Kidney (tissue), 14 donors: Measurements from ENCODE around the gene DRC3. TPM values are rescaled to one million over a fixed set of nuclear protein-coding genes. Genes with fewer than 3 reads are reported as not detected.
A peak's percentile ranks its signal among the peaks of the same experiment; 100 is the strongest.

Source experiments
- DNase-seq, 5 donors: peaks; one replicate each; pipeline ENCODE4 v3.0.0-alpha.2; 2013 to 2020
- FAIRE-seq: peaks from 2 replicates; lab custom pipeline; 2012; peaks lifted over from hg19 to GRCh38; lab: Jason Lieb, UNC
- H3K27ac ChIP-seq, 2 donors: one replicate each; pipeline ENCODE4 v1.7.0; 2013; ENCODE audit warnings: low read depth in 2 of 2, low read length in 2 of 2, inconsistent platforms in 1 of 2
- H3K27me3 ChIP-seq: one replicate; pipeline ENCODE4 v1.7.1; 2013; ENCODE audit warnings: low read length, inconsistent platforms; ENCODE audit not compliant: control insufficient read depth, insufficient read depth
- H3K36me3 ChIP-seq, 3 donors: one replicate each; pipeline versions ENCODE4 v1.7.0 to v1.7.1; 2013; ENCODE audit warnings: low read length in 3 of 3, control low read depth in 1 of 3, inconsistent platforms in 1 of 3; ENCODE audit not compliant: insufficient read depth in 3 of 3, control insufficient read depth in 2 of 3
- H3K4me1 ChIP-seq, 3 donors: one replicate each; pipeline versions ENCODE4 v1.7.0 to v1.7.1; 2013; ENCODE audit warnings: low read length in 3 of 3, inconsistent platforms in 1 of 3, low read depth in 1 of 3; ENCODE audit not compliant: control insufficient read depth in 2 of 3, insufficient read depth in 2 of 3
- H3K4me3 ChIP-seq, 3 donors: one replicate each; pipeline versions ENCODE4 v1.7.0 to v1.8.1; 2013; ENCODE audit warnings: low read length in 3 of 3, control low read depth in 1 of 3, inconsistent platforms in 1 of 3
- H3K9ac ChIP-seq, 3 donors: one replicate each; pipeline versions ENCODE4 v1.7.0 to v1.7.1; 2013; ENCODE audit warnings: low read length in 3 of 3, control low read depth in 1 of 3, inconsistent platforms in 1 of 3
- H3K9me3 ChIP-seq, 3 donors: one replicate each; pipeline versions ENCODE4 v1.7.0 to v1.7.1; 2013; ENCODE audit warnings: low read length in 3 of 3, control low read depth in 1 of 3, inconsistent platforms in 1 of 3; ENCODE audit not compliant: control insufficient read depth in 2 of 3, insufficient read depth in 1 of 3
- CTCF ChIP-seq: IDR thresholded peaks from 3 replicates; pipeline ENCODE4 v1.5.1; 2012; ENCODE audit warnings: mild to moderate bottlenecking, moderate library complexity, borderline replicate concordance; ENCODE audit not compliant: insufficient read depth; ENCODE audit errors: extremely low read depth
- intact Hi-C: fragments of 100-400 bp; cut with DNase I; formaldehyde crosslinking; loops from one replicate; pipeline ENCODE4 v1.11.1; 2022
- polyA plus RNA-seq: library from polyadenylated mRNA; stranded (reverse); fragments of 350-450 nt; fragmentation: Illumina TruSeq; extraction: RNeasy Lipid Tissue Mini Kit (QIAGEN cat#74804); gene quantifications from one replicate; pipeline ENCODE4 v1.2.3, GENCODE V29; 2014; ENCODE audit warnings: low read depth, low replicate concordance; ENCODE audit not compliant: insufficient read depth
- total RNA-seq: library from RNA; stranded (reverse); fragmentation: NEBNext Ultra II Directional; extraction: Animal tissue kit (Norgen Biotek cat#: 25700); gene quantifications from one replicate; pipeline ENCODE4 v1.2.1, GENCODE V29; 2021
- donor health status: control.
- donor health status: control.
- donor health status: control.
- donor health status: control.
- donor health status: control.
- donor health status: DM: yes; HTN: yes; CAD: no.
- donor health status: Normal renal cell carcinoma (clear cell type).

The DRC3 gene
- total and polyA plus RNA-seq, 2 donors from 2014 or later, result 8.6 to 17.3 TPM

GRCh38 chr17:18042983-18043382, 70.3 kb downstream of the DRC3 start:
- Histone ChIP-seq H3K36me3 (peaks cover 0 to 5% (median 0%) of the 10 kb centered on the region in 3 donors), H3K9ac (no peak overlapping the region), H3K9me3 (no peaks in the 10 kb centered on the region), H3K27me3 (no peaks in the 10 kb centered on the region), H3K4me1 (peaks cover 0 to 13% (median 9%) of the 10 kb centered on the region in 3 donors), H3K27ac (no peak overlapping the region), H3K4me3 (no peak overlapping the region)
- intact Hi-C loops, result no loop called here
- TF ChIP-seq CTCF, result no peak
- DNase-seq (no peak), FAIRE-seq (no peak)

- Histone ChIP-seq H3K36me3 (peaks cover 0 to 5% (median 0%) of the 10 kb centered on the region in 3 donors), H3K4me1 (peaks cover 0 to 8% (median 6%) of the 10 kb centered on the region in 3 donors), H3K27me3 (no peaks in the 10 kb centered on the region), H3K9me3 (no peaks in the 10 kb centered on the region), H3K27ac (no peak overlapping the region), H3K4me3 (no peak overlapping the region), H3K9ac (no peak overlapping the region)
- intact Hi-C loops, result no loop called here
- DNase-seq, result peak in 1 of 5 donors; percentile 36
- TF ChIP-seq CTCF, result peak; percentile 23
- FAIRE-seq, result no peak
These were observed 70.8 kb downstream of the DRC3 start for GRCh38 chr17:18043491-18043890.

GRCh38 chr17:18044609-18045008, 71.9 kb downstream of the DRC3 start:
- Histone ChIP-seq H3K9ac (no peak overlapping the region), H3K4me3 (no peak overlapping the region), H3K27ac (no peak overlapping the region), H3K36me3 (peaks cover 0 to 5% (median 0%) of the 10 kb centered on the region in 3 donors), H3K4me1 (peaks cover 0 to 8% (median 6%) of the 10 kb centered on the region in 3 donors), H3K27me3 (no peaks in the 10 kb centered on the region), H3K9me3 (no peaks in the 10 kb centered on the region)
- intact Hi-C loops, result no loop called here
- DNase-seq (no peak), FAIRE-seq (no peak)
- TF ChIP-seq CTCF, result no peak
